Neutrophil (primary cell): ENCODE measurements around the gene LY6G6C.

Experiments used
- H3K27ac ChIP-seq: fragments of 200-600 bp; sonication (generic); 2 replicates; pipeline ENCODE4 v1.5.1; 2016; ENCODE audit warnings: mild to moderate bottlenecking, moderate library complexity
- H3K27me3 ChIP-seq: fragments of 200-600 bp; sonication (generic); 2 replicates; pipeline ENCODE4 v1.6.0; 2016; ENCODE audit warnings: mild to moderate bottlenecking
- H3K36me3 ChIP-seq: fragments of 200-600 bp; sonication (generic); 2 replicates; pipeline ENCODE4 v1.5.1; 2017
- H3K4me1 ChIP-seq, 2 experiments: fragments of 200-600 bp in 1 of 2; sonication (generic) in 1 of 2; 1 replicate in 1 of 2; 2 replicates in 1 of 2; pipeline versions ENCODE4 v1.5.1 to v1.6.1; 2013 to 2016; ENCODE audit warnings: low read depth in 1 of 2, low read length in 1 of 2, mild to moderate bottlenecking in 1 of 2, moderate library complexity in 1 of 2; ENCODE audit not compliant: control insufficient read depth in 1 of 2, insufficient read depth in 1 of 2
- H3K4me3 ChIP-seq, 2 experiments: fragments of 200-600 bp in 1 of 2; sonication (generic) in 1 of 2; 1 replicate in 1 of 2; 2 replicates in 1 of 2; pipeline ENCODE4 v1.5.1; 2013 to 2016; ENCODE audit warnings: low read depth in 1 of 2, low read length in 1 of 2, mild to moderate bottlenecking in 1 of 2, moderate library complexity in 1 of 2
- H3K9me3 ChIP-seq: fragments of 200-600 bp; sonication (generic); 2 replicates; pipeline ENCODE4 v1.5.1; 2016
- TF ChIP-seq, protein P1 (sequence below): fragments of 200-600 bp; sonication (generic); IDR thresholded peaks from 2 replicates; pipeline ENCODE4 v1.5.1; 2016; ENCODE audit warnings: antibody characterized with exemption

Gene LY6G6C

DNA sequence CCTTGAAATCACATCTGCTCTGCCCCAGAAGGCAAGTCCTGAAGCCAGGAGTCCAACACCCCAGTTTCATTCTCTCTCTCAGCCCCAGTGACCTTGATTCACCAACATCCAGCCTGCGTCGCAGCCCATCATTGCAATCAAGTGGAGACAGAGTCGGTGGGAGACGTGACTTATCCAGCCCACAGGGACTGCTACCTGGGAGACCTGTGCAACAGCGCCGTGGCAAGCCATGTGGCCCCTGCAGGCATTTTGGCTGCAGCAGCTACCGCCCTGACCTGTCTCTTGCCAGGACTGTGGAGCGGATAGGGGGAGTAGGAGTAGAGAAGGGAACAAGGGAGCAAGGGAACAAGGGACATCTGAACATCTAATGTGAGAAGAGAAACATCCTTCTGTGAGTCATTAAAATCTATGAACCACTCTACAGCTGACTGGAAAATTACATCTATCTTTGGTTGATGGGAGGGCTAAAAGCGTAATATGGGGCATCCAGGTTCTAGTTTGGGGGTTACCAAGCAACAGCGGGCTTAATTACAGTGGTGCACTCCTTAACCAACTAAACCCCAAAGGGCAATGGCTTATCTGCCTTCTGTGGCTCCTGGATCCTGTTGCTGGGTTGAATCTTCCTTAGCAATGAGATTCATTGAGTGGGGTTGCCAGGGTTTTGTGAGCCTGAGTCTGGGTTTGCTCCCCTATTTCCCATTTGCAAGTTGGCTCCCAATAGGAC lies 3.9 kb downstream of the LY6G6C start:
- H3K4me3 ChIP-seq: no peak overlapping the region
- no peaks in the 10 kb centered on the region for H3K4me1 ChIP-seq
- H3K27me3 ChIP-seq: no peaks in the 10 kb centered on the region
- H3K36me3 ChIP-seq: no peaks in the 10 kb centered on the region
- no peaks in the 10 kb centered on the region for H3K9me3 ChIP-seq
- no peak overlapping the region for H3K27ac ChIP-seq
- TF ChIP-seq, protein P1, sequence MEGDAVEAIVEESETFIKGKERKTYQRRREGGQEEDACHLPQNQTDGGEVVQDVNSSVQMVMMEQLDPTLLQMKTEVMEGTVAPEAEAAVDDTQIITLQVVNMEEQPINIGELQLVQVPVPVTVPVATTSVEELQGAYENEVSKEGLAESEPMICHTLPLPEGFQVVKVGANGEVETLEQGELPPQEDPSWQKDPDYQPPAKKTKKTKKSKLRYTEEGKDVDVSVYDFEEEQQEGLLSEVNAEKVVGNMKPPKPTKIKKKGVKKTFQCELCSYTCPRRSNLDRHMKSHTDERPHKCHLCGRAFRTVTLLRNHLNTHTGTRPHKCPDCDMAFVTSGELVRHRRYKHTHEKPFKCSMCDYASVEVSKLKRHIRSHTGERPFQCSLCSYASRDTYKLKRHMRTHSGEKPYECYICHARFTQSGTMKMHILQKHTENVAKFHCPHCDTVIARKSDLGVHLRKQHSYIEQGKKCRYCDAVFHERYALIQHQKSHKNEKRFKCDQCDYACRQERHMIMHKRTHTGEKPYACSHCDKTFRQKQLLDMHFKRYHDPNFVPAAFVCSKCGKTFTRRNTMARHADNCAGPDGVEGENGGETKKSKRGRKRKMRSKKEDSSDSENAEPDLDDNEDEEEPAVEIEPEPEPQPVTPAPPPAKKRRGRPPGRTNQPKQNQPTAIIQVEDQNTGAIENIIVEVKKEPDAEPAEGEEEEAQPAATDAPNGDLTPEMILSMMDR: no peak

DNA sequence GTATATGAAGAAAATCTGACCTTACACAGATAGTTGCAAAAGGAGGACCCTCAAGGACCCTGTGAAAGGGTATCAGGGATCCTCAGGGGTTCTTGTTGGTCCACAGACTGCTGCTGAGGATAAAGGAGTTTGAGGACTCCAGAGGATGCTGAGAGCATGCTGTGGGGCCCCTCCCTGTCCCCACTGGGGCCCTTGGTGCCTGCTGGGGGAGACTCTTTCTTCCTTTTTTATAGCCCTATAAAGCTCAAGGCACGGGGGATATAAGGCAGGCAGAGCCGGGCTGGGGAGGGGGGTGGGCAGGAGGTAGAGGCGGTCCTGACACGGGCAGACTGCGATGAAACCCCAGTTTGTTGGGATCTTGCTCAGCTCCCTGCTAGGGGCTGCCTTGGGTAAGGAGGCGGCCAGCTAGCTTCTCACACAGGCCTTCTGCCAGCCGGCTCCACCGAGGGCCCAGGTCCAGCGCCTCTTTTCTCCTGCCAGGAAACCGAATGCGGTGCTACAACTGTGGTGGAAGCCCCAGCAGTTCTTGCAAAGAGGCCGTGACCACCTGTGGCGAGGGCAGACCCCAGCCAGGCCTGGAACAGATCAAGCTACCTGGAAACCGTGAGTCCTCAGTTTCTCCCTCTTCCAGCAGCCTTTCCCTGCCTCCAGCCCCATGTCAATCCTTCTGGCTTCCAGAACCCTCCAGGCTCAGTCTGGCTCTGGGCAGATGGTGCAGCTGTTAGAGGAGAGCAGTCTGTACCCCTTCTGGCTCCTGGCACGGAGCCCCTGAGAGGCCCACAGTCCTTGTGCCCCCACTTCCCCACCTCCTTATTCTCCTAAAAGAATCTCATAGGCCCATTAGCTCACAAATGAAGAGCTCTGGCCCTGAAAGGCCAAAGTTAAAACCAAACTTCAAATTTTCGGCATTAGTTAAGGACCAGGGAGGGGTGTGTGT lies 6.3 kb downstream of the LY6G6C start, which contains the start of gene LY6G6D:
Gene LY6G6D, plus strand, starts transcription at position 327 of the 937 bp plus-strand sequence. Its CDS starts 8 bp downstream, at position 335.
- H3K36me3 ChIP-seq: no peaks in the 10 kb centered on the region
- H3K4me1 ChIP-seq: peaks cover 14 to 15% of the 10 kb centered on the region in 2 experiments
- no peak within 1 kb of the TSS for H3K4me3 ChIP-seq
- TF ChIP-seq, protein P1: no peak
- H3K27ac ChIP-seq: no peak within 1 kb of the TSS
- H3K27me3 ChIP-seq: no peaks in the 10 kb centered on the region
- no peaks in the 10 kb centered on the region for H3K9me3 ChIP-seq

DNA sequence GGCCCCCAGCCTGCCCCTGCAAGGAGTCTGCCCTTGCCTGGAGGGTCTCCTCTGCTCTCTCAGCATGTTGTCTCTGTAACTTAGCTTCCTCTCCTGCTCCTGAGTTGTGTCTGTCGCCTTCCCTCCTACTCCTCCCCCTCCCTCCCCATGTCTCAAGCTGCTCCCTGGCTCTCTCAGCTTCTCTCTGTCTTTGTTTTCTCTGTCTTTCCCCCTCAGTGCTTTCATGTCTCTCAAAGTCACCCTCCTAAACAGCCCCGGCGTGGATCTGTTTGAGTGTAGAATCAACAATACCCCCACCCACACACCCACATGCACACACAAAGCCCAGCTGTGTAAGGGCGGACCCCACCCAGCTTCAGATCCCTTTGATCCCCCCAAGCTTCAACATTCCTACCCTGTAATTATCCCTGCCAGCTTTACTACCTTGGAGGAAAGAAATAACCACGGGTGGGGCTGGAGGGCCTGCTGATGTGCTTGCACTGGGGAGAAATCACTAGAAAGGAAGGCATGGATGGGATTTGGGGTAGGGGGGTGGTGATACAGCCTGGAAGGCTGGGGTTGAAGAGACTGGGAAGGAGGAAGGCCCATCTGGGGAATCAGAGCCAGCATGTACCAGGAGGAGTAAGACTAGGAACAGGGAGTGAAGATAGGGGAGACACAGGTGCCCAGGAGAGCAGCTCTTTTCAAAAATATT lies 7.4 kb downstream of the LY6G6C start:
- H3K27ac ChIP-seq: no peak overlapping the region
- no peaks in the 10 kb centered on the region for H3K27me3 ChIP-seq
- H3K9me3 ChIP-seq: no peaks in the 10 kb centered on the region
- TF ChIP-seq, protein P1: no peak
- H3K4me3 ChIP-seq: no peak overlapping the region
- H3K4me1 ChIP-seq: peaks cover 14 to 15% of the 10 kb centered on the region in 2 experiments
- no peaks in the 10 kb centered on the region for H3K36me3 ChIP-seq

DNA sequence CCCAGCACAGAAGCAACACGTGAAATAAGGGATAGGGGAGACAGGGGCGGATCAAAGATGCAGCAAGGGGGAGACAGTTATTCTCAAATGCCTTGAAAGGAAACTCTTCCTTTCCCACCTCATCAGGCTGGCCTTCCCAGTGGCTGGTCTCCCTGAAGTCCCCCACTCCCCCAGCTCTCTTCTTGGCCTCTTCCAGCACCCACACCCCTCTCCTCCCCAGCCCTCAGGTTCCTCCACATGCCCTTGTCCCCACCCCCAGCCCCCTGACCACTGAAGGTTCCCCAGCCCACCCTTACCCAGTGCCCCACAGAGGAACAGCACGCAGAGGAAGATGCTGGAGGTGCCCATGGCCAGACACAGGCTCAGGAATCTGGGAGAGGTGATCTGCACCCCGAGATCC lies 8.1 kb downstream of the LY6G6C start:
- no peaks in the 10 kb centered on the region for H3K27me3 ChIP-seq
- no peaks in the 10 kb centered on the region for H3K36me3 ChIP-seq
- TF ChIP-seq, protein P1: no peak
- H3K27ac ChIP-seq: no peak overlapping the region
- peaks cover 14 to 15% of the 10 kb centered on the region in 2 experiments for H3K4me1 ChIP-seq
- H3K4me3 ChIP-seq: no peak overlapping the region
- no peaks in the 10 kb centered on the region for H3K9me3 ChIP-seq

DNA sequence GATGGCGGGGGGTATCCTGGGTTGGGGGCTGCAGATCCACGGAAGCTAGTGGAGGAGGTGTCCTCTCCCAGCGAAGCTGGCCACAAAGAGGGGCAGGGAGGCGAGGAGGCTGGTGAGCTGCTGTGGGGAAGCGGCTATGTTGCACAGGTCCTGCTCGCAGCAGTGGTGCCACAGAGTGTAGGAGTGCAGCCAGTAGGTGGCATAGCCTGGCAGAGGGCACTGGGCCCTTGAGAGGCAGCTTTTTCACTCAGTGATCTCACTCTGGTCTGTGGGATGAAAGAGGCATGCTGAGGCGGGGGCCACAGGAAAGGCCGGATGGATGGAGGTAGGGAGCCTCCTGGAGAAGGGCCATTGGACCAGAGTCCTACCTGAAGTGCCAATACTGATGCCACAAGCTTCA lies 9.2 kb downstream of the LY6G6C start:
- H3K27me3 ChIP-seq: no peaks in the 10 kb centered on the region
- peaks cover 14 to 15% of the 10 kb centered on the region in 2 experiments for H3K4me1 ChIP-seq
- H3K9me3 ChIP-seq: no peaks in the 10 kb centered on the region
- H3K4me3 ChIP-seq: no peak overlapping the region
- no peak overlapping the region for H3K27ac ChIP-seq
- H3K36me3 ChIP-seq: no peaks in the 10 kb centered on the region
- TF ChIP-seq, protein P1: no peak
